K562 (cell line): ENCODE results near the gene OR51G2.

ENCODE experiments used
- CTCF ChIP-seq, 3 experiments: IDR thresholded peaks in 2 of 3; conservative IDR thresholded peaks in 1 of 3; 2 replicates each; pipeline ENCODE4 v1.5.1; 2011 to 2012; ENCODE audit warnings: low read length in 3 of 3, mild to moderate bottlenecking in 3 of 3, control low read depth in 2 of 3, improper control_type of control experiment in 1 of 3, inconsistent platforms in 1 of 3, low read depth in 1 of 3, mixed read lengths in 1 of 3, moderate library complexity in 1 of 3; ENCODE audit not compliant: insufficient read depth in 2 of 3
- POLR2AphosphoS5 ChIP-seq: IDR thresholded peaks from 2 replicates; pipeline ENCODE4 v1.6.1; 2011; ENCODE audit warnings: mild to moderate bottlenecking, low read depth, low read length, moderate library complexity; ENCODE audit not compliant: control insufficient read depth, insufficient read depth
- ZNF280A ChIP-seq: fragments of 450-650 bp; IDR thresholded peaks from 2 replicates; pipeline ENCODE4 v1.6.1; 2018; ENCODE audit warnings: mild to moderate bottlenecking, low read depth; ENCODE audit not compliant: partially characterized antibody
- ZNF583 ChIP-seq: fragments of 250-450 bp; sonication (Bioruptor Pico); IDR thresholded peaks from 2 replicates; pipeline ENCODE4 v1.4.0; 2020

DNA sequence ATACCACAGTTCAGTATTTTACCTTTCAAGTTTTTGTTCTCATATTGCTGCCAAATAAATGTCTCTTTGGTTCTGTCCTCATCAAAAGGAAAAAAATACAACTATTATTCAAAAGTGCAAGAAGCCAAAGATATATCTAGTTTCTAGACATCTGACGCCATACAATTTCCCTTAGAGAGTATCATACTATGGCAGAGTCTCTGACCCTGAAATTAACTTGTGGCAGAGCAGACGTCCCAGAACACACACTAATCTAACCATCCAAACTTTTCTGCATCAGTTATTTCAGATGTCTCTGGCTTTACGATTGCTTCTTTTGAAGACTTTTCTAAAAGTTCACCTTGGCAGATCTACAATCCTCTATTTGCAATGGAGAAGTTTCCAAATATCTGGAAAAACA is 34.8 kb downstream of the OR51G2 start:
- TF ChIP-seq ZNF280A, result no peak
- no peak for TF ChIP-seq CTCF (IDR thresholded peaks at IDR 0.05 in 2 of 3, conservative IDR thresholded peaks at IDR 0.05 in 1 of 3; ENCODE audit: insufficient read depth in 2 of 3, low read depth in 1 of 3, low read length in 3 of 3)
- TF ChIP-seq POLR2AphosphoS5, result no peak
- TF ChIP-seq ZNF583 (CRISPR knock-in tag), result no peak
